HepG2 (cell line): ENCODE data around the gene GPRIN2. TPM values are rescaled to one million over a fixed set of nuclear protein-coding genes. Genes with fewer than 3 reads are reported as not detected.
"Not testable (repeated sequence)": the region's sequence is repeated elsewhere in the genome, so short reads cannot be mapped to it uniquely, and the experiment has no call there.

Source experiments
- ATAC-seq: fragments of 200-7000 bp; cut with Tn5 transposase; 3 replicates; pipeline ENCODE4 v1.9.1; 2020; ENCODE audit warnings: mild to moderate bottlenecking, moderate library complexity
- BruUV-seq: library from RNA; stranded (reverse); fragments of 400-500 nt; replicated peaks from 2 replicates; lab custom pipeline; 2021; lab: Mats Ljungman, UMichigan
- CTCF ChIA-PET: fragments of 300-600 bp; formaldehyde crosslinking; extraction: SDS; loops from one replicate; lab custom pipeline; 2021; ENCODE audit warnings: low total read pairs, inconsistent platforms, low intra/inter-chr PET ratio; lab: Yijun Ruan, JAX
- POLR2A ChIA-PET: fragments of 350-600 bp; sonication (Branson Sonifier 250); formaldehyde crosslinking; loops from one replicate; lab custom pipeline; 2020; ENCODE audit warnings: antibody characterized with exemption, inconsistent platforms; lab: Yijun Ruan, JAX
- DNase-seq: peaks from one replicate; pipeline ENCODE4 v3.0.0-alpha.2; 2015; ENCODE audit warnings: low spot score
- FAIRE-seq: peaks from 3 replicates; lab custom pipeline; 2011; peaks lifted over from hg19 to GRCh38; lab: Jason Lieb, UNC
- H2AFZ ChIP-seq: one replicate; pipeline ENCODE4 v1.6.1; 2011; ENCODE audit warnings: low read length, inconsistent platforms
- H3K27ac ChIP-seq: fragments of 300-600 bp; 3 replicates; pipeline ENCODE4 v1.8.0; 2011; ENCODE audit warnings: mixed run types, mild to moderate bottlenecking, mixed read lengths, low read length, inconsistent platforms; ENCODE audit not compliant: insufficient read depth; ENCODE audit errors: extremely low read length
- H3K27me3 ChIP-seq, 2 experiments: fragments of 200-600 bp in 1 of 2; 2 replicates in 1 of 2; 3 replicates in 1 of 2; pipeline versions ENCODE4 v1.6.0 to v1.8.0; 2011; ENCODE audit warnings: low read length in 2 of 2, mild to moderate bottlenecking in 2 of 2, moderate library complexity in 2 of 2, inconsistent platforms in 1 of 2; ENCODE audit not compliant: insufficient read depth in 2 of 2, control insufficient read depth in 1 of 2
- H3K36me3 ChIP-seq, 2 experiments: fragments of 200-600 bp in 1 of 2; replicated peaks in 1 of 2; 2 replicates in 1 of 2; 3 replicates in 1 of 2; pipeline versions ENCODE4 v1.5.1 to v1.8.0; 2011; ENCODE audit warnings: low read length in 2 of 2, inconsistent platforms in 1 of 2; ENCODE audit not compliant: insufficient read depth in 2 of 2, control insufficient read depth in 1 of 2
- H3K4me1 ChIP-seq: 2 replicates; pipeline ENCODE4 v1.5.1; 2012; ENCODE audit warnings: low read length, inconsistent platforms; ENCODE audit not compliant: insufficient read depth
- H3K4me2 ChIP-seq: 2 replicates; pipeline ENCODE4 v1.6.0; 2011; ENCODE audit warnings: low read depth, low read length, inconsistent platforms
- H3K4me3 ChIP-seq, 3 experiments: fragments of 200-600 bp in 1 of 3; sonication (generic), shearing (Covaris generic) in 1 of 3; replicated peaks in 1 of 3; 2 replicates each; pipeline ENCODE4 v1.5.1; 2011 to 2016; ENCODE audit warnings: low read length in 3 of 3, inconsistent platforms in 2 of 3, low read depth in 2 of 3, mild to moderate bottlenecking in 2 of 3, control low read depth in 1 of 3, mixed read lengths in 1 of 3; ENCODE audit not compliant: insufficient read depth in 1 of 3
- H3K79me2 ChIP-seq: one replicate; pipeline ENCODE4 v1.6.1; 2011; ENCODE audit warnings: low read length, inconsistent platforms; ENCODE audit not compliant: insufficient read depth
- H3K9ac ChIP-seq: 2 replicates; pipeline ENCODE4 v1.6.0; 2011; ENCODE audit warnings: mild to moderate bottlenecking, low read depth, low read length, inconsistent platforms; ENCODE audit not compliant: insufficient read depth
- H3K9me3 ChIP-seq: 2 replicates; pipeline ENCODE4 v1.5.1; 2012; ENCODE audit warnings: mild to moderate bottlenecking, low read length
- H4K20me1 ChIP-seq: 2 replicates; pipeline ENCODE4 v1.6.0; 2011; ENCODE audit warnings: inconsistent platforms, mild to moderate bottlenecking, low read length, moderate library complexity; ENCODE audit not compliant: insufficient read depth
- WGBS: methylation state at CpG from one replicate; pipeline ENCODE4 v1.1.6; 2017; ENCODE audit warnings: low lambda C conversion rate; 5-methylcytosine and 5-hydroxymethylcytosine counted together
- in situ Hi-C: cut with HindIII; loops from 2 replicates; pipeline ENCODE4 v1.10.0; 2017; ENCODE audit warnings: low pct_unique_long_range_greater_than_20kb; ENCODE audit not compliant: extremely low pct_ligation_motif_present
- intact Hi-C: fragments of 100-400 bp; cut with micrococcal nuclease; formaldehyde crosslinking; loops from one replicate; pipeline ENCODE4 v1.10.0; 2022; ENCODE audit not compliant: unreplicated experiment
- polyA plus RNA-seq, 8 experiments: library from polyadenylated mRNA; depleted of rRNA in 3 of 8; stranded (reverse) in 7 of 8; unstranded in 1 of 8; fragments of >200 nt; fragmentation: Illumina TruSeq in 4 of 8; extraction: Trizol in 4 of 8; gene quantifications; 2 replicates each; pipeline versions ENCODE4 v1.2.1 to v1.2.3, GENCODE V29; 2011 to 2016; ENCODE audit warnings: low read depth in 4 of 8, missing spikeins in 1 of 8, mixed read lengths in 1 of 8; ENCODE audit not compliant: insufficient read depth in 1 of 8
- total RNA-seq, 5 experiments: library from RNA; depleted of rRNA; stranded (reverse); fragments of >200 nt; fragmentation: Illumina TruSeq; extraction: Trizol; gene quantifications; 2 replicates each; pipeline ENCODE4 v1.2.3, GENCODE V29; 2016; ENCODE audit warnings: low read depth in 1 of 5

GPRIN2 gene
- total and polyA plus RNA-seq, 2 of the 13 experiments (the other 11 are each of a cell fraction or from before 2014, with no cell fraction given): not detected

DNA sequence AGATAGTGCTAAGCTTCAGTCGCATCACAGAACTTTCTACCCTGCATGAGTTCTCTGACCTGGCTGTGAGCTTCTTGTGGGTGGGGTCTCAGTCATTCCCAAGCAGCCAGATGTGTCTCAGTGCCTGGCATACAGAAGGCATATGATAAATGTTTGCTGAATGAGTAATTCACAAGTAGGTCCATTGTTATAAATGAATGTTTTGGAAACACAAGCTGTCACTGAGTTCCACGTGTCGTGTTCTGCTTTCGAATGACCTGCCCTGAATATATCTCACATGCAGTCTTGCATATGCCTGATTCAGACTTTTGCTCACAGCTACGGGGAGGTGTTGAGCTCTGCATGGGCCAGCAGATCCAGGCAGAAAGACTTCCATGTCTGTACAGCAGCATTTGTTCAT is 44.5 kb downstream of the GPRIN2 start:
- H3K4me3 ChIP-seq, H2AFZ ChIP-seq, H4K20me1 ChIP-seq, H3K9ac ChIP-seq, intact Hi-C loops, FAIRE-seq, H3K4me2 ChIP-seq, in situ Hi-C loops, H3K9me3 ChIP-seq, DNase-seq, CTCF ChIA-PET, POLR2A ChIA-PET, ATAC-seq, H3K27ac ChIP-seq, H3K4me1 ChIP-seq, H3K79me2 ChIP-seq, BruUV-seq, H3K36me3 ChIP-seq: not testable (repeated sequence)
- WGBS: no CpG with 5 or more reads among the region's 5 CpGs
- H3K27me3 ChIP-seq: 0 out of 5 replicates have a peak, but pooled peaks cover 0 to 15% of the 10 kb centered on the region in 2 experiments

Other genes starting within 250 kb of the GPRIN2 start
- not detected in 2 replicates for gene ANXA8L1, start 180.9 kb downstream of the GPRIN2 start, total RNA-seq (2016; rRNA removed; fragmentation: Illumina TruSeq; extraction: Trizol)
- gene ANXA8L1, start 180.9 kb downstream of the GPRIN2 start, polyA plus RNA-seq (2011; rRNA removed): not detected in 2 replicates
- gene NPY4R, start 90.7 kb downstream of the GPRIN2 start, total RNA-seq (2016; rRNA removed; fragmentation: Illumina TruSeq; extraction: Trizol): not detected in 2 replicates
- gene NPY4R, start 90.7 kb downstream of the GPRIN2 start, polyA plus RNA-seq (2011; rRNA removed): not detected in 2 replicates
- gene SYT15, start 22.5 kb upstream of the GPRIN2 start, total RNA-seq (2016; rRNA removed; fragmentation: Illumina TruSeq; extraction: Trizol): 0.24 and 0.38 TPM in 2 replicates
- gene SYT15, start 22.5 kb upstream of the GPRIN2 start, polyA plus RNA-seq (2011; rRNA removed): 0.24 and 0.29 TPM in 2 replicates